ENCODE measurements around the gene LGSN. TPM values are rescaled to one million over a fixed set of nuclear protein-coding genes. Genes with fewer than 3 reads are reported as not detected.
A peak's percentile ranks its signal among the peaks of the same experiment; 100 is the strongest.

LGSN gene
- total and polyA plus RNA-seq, 2 of the 13 experiments (the other 11 are each of a cell fraction or from before 2014, with no cell fraction given) = 0.13 to 0.63 TPM

DNA sequence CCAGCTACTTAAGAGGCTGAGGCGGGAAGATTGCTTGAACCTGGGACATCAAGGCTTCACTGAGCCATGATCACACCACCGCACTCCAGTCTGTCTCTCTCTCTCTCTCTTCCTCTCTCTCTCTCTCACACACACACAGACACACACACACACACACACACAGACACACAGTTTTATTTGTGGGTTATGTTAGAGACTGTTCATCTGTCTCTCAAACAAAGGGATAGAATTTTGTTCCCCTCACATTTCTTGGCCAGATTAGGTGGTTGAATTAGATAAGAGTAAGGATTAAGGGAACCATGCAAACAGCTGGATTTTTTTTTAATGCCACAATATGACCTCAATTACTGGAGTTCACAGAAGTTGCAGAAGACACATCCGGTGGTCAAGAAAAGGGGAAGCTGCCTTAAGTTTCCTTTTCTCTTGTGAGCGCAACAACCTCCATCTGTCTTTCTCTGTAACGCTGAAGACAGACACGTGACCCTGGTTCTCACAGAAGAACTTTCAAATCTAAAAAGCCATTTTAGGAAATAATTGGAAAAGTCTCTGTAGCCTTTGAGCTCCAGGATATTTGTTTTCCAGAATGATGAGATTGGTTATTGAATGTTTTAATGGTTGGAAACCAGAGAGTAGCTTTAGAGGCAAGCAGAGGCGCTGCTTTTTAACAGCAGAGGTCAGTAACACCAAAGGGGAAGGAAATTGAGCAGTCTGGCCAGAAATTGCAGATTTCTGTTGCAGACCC is 32.9 kb upstream of the LGSN start (continued):
- no peak for TF ChIP-seq ZNF407 (CRISPR knock-in tag; IDR thresholded peaks at IDR 0.05; ENCODE audit: not compliant biosample characterization)
- no peak for TF ChIP-seq ZNF260 (CRISPR knock-in tag; IDR thresholded peaks at IDR 0.05; ENCODE audit: borderline replicate concordance, low read depth)
- peak; percentile 71; the same call in 1 of the 2 replicates for TF ChIP-seq ZNF124 (CRISPR knock-in tag; IDR thresholded peaks at IDR 0.05)
- 0 out of 2 replicates have a peak, but pooled peaks have one; percentile 65 for TF ChIP-seq SATB2 (CRISPR knock-in tag; IDR thresholded peaks at IDR 0.05)
- no peak for TF ChIP-seq THAP7 (CRISPR knock-in tag; IDR thresholded peaks at IDR 0.05)
- TF ChIP-seq, protein P1, sequence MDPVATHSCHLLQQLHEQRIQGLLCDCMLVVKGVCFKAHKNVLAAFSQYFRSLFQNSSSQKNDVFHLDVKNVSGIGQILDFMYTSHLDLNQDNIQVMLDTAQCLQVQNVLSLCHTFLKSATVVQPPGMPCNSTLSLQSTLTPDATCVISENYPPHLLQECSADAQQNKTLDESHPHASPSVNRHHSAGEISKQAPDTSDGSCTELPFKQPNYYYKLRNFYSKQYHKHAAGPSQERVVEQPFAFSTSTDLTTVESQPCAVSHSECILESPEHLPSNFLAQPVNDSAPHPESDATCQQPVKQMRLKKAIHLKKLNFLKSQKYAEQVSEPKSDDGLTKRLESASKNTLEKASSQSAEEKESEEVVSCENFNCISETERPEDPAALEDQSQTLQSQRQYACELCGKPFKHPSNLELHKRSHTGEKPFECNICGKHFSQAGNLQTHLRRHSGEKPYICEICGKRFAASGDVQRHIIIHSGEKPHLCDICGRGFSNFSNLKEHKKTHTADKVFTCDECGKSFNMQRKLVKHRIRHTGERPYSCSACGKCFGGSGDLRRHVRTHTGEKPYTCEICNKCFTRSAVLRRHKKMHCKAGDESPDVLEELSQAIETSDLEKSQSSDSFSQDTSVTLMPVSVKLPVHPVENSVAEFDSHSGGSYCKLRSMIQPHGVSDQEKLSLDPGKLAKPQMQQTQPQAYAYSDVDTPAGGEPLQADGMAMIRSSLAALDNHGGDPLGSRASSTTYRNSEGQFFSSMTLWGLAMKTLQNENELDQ (CRISPR knock-in tag; IDR thresholded peaks at IDR 0.05; ENCODE audit: borderline replicate concordance) = no peak
- no peak for TF ChIP-seq SNRNP70 (IDR thresholded peaks at IDR 0.05; ENCODE audit: low read depth, low read length)
- TF ChIP-seq ZNF382 (CRISPR knock-in tag; IDR thresholded peaks at IDR 0.05; ENCODE audit: borderline replicate concordance) = no peak
- no peak for TF ChIP-seq SRSF9 (IDR thresholded peaks at IDR 0.05; ENCODE audit: borderline replicate concordance, insufficient read depth, low read depth, low read length, poor library complexity, severe bottlenecking)
- TF ChIP-seq ATAD3A (CRISPR knock-in tag; IDR thresholded peaks at IDR 0.05) = no peak
- no peak for TF ChIP-seq ZFAT (CRISPR knock-in tag; conservative IDR thresholded peaks at IDR 0.05)
- no peak for TF ChIP-seq ZNF652 (CRISPR knock-in tag; IDR thresholded peaks at IDR 0.05; ENCODE audit: borderline replicate concordance, low read depth)
- TF ChIP-seq FOXO1 (CRISPR knock-in tag; IDR thresholded peaks at IDR 0.05) = peak; percentile 57; the same call in 1 of the 2 replicates
- TF ChIP-seq ZNF580 (CRISPR knock-in tag; IDR thresholded peaks at IDR 0.05; ENCODE audit: borderline replicate concordance, low read depth) = peak; percentile 92
- TF ChIP-seq ZNF724P (CRISPR knock-in tag; IDR thresholded peaks at IDR 0.05; ENCODE audit: borderline replicate concordance) = no peak
- TF ChIP-seq TBX3 (IDR thresholded peaks at IDR 0.05; ENCODE audit: borderline replicate concordance) = no peak

All from HepG2 (cell line).